K562 (cell line): ENCODE results near the gene YEATS2. TPM values are rescaled to one million over a fixed set of nuclear protein-coding genes. Genes with fewer than 3 reads are reported as not detected.
A peak's percentile ranks its signal among the peaks of the same experiment; 100 is the strongest.
"Not testable (repeated sequence)": the region's sequence is repeated elsewhere in the genome, so short reads cannot be mapped to it uniquely, and the experiment has no call there.

Experiments
- ATAC-seq: fragments of 200-7000 bp; cut with Tn5 transposase; 3 replicates; pipeline ENCODE4 v1.9.1; 2020; ENCODE audit warnings: moderate library complexity
- BruUV-seq: library from RNA; stranded (reverse); fragments of 400-500 nt; replicated peaks from 2 replicates; lab custom pipeline; 2021; lab: Mats Ljungman, UMichigan
- CTCF ChIA-PET: fragments of 300-600 bp; formaldehyde crosslinking; extraction: SDS; loops from one replicate; lab custom pipeline; 2021; ENCODE audit warnings: low intra/inter-chr PET ratio; lab: Yijun Ruan, JAX
- POLR2A ChIA-PET: fragments of 300-600, 350-650 bp; sonication (Branson Sonifier 250); formaldehyde crosslinking; extraction: SDS; loops from one replicate; lab custom pipeline; 2021; ENCODE audit warnings: antibody characterized with exemption, inconsistent platforms; lab: Yijun Ruan, JAX
- DNase-seq, 4 experiments: peaks; one replicate each; pipeline versions ENCODE4 v3.0.0 to v3.0.0-alpha.2; 2011 to 2018; ENCODE audit warnings: low spot score in 3 of 4, mixed read lengths in 3 of 4; ENCODE audit errors: extremely low read depth in 1 of 4
- FAIRE-seq: peaks from 2 replicates; lab custom pipeline; 2011; peaks lifted over from hg19 to GRCh38; lab: Jason Lieb, UNC
- H2AFZ ChIP-seq: 2 replicates; pipeline ENCODE4 v1.6.0; 2011; ENCODE audit warnings: low read depth, low read length, control low read depth, inconsistent platforms
- H3K27ac ChIP-seq: fragments of 200-600 bp; 3 replicates; pipeline ENCODE4 v1.8.0; 2011; ENCODE audit warnings: low read depth, mild to moderate bottlenecking, control low read depth, inconsistent platforms, low read length, moderate library complexity, mixed read lengths; ENCODE audit errors: extremely low read depth
- H3K27me3 ChIP-seq, 2 experiments: fragments of 300-600 bp in 1 of 2; 2 replicates in 1 of 2; 3 replicates in 1 of 2; pipeline versions ENCODE4 v1.6.0 to v1.8.0; 2011; ENCODE audit warnings: inconsistent platforms in 2 of 2, low read length in 2 of 2, mild to moderate bottlenecking in 1 of 2, mixed read lengths in 1 of 2, moderate library complexity in 1 of 2; ENCODE audit not compliant: control insufficient read depth in 2 of 2, insufficient read depth in 2 of 2
- H3K36me3 ChIP-seq: fragments of 300-600 bp; 3 replicates; pipeline ENCODE4 v1.8.0; 2011; ENCODE audit warnings: mild to moderate bottlenecking, low read length, inconsistent platforms; ENCODE audit not compliant: control insufficient read depth, insufficient read depth
- H3K4me1 ChIP-seq, 2 experiments: fragments of 200-600 bp in 1 of 2; replicated peaks in 1 of 2; 2 replicates in 1 of 2; 3 replicates in 1 of 2; pipeline versions ENCODE4 v1.5.1 to v1.8.0; 2011; ENCODE audit warnings: inconsistent platforms in 2 of 2, low read length in 2 of 2, mild to moderate bottlenecking in 1 of 2, mixed read lengths in 1 of 2, moderate library complexity in 1 of 2; ENCODE audit not compliant: control insufficient read depth in 2 of 2, insufficient read depth in 2 of 2
- H3K4me2 ChIP-seq: 2 replicates; pipeline ENCODE4 v1.6.1; 2011; ENCODE audit warnings: low read length, control low read depth, inconsistent platforms, mixed read lengths; ENCODE audit not compliant: insufficient read depth
- H3K4me3 ChIP-seq: fragments of 200-600 bp; sonication (generic), shearing (Covaris generic); 2 replicates; pipeline ENCODE4 v1.5.1; 2016; ENCODE audit warnings: control low read depth, inconsistent platforms
- H3K79me2 ChIP-seq: fragments of 200-600 bp; 3 replicates; pipeline ENCODE4 v1.8.0; 2011; ENCODE audit warnings: low read length, inconsistent platforms; ENCODE audit not compliant: control insufficient read depth, insufficient read depth
- H3K9ac ChIP-seq, 2 experiments: 2 replicates each; pipeline versions ENCODE4 v1.6.0 to v1.6.1; 2011; ENCODE audit warnings: low read depth in 2 of 2, low read length in 2 of 2, control low read depth in 1 of 2, inconsistent platforms in 1 of 2, mild to moderate bottlenecking in 1 of 2, mixed read lengths in 1 of 2; ENCODE audit not compliant: insufficient read depth in 1 of 2
- H3K9me1 ChIP-seq: one replicate; pipeline ENCODE4 v1.6.0; 2011; ENCODE audit warnings: inconsistent platforms, mild to moderate bottlenecking, low read length, moderate library complexity; ENCODE audit not compliant: control insufficient read depth, insufficient read depth
- H3K9me3 ChIP-seq: replicated peaks from 2 replicates; pipeline ENCODE4 v1.5.1; 2011; ENCODE audit warnings: low read depth, low read length, inconsistent platforms; ENCODE audit not compliant: control insufficient read depth, insufficient read depth
- H4K20me1 ChIP-seq: replicated peaks from 2 replicates; pipeline ENCODE4 v1.6.1; 2011; ENCODE audit warnings: low read length, inconsistent platforms, mixed read lengths; ENCODE audit not compliant: control insufficient read depth, insufficient read depth
- C11orf30 ChIP-seq: fragments of 450-650 bp; IDR thresholded peaks from 2 replicates; pipeline ENCODE4 v1.6.1; 2016; ENCODE audit warnings: low read depth, mild to moderate bottlenecking
- CHCHD3 ChIP-seq: fragments of 250-450 bp; sonication (Bioruptor Pico); IDR thresholded peaks from 2 replicates; pipeline ENCODE4 v2.1.2; 2022; ENCODE audit warnings: mild to moderate bottlenecking
- DPF2 ChIP-seq: fragments of 450-650 bp; IDR thresholded peaks from 2 replicates; pipeline ENCODE4 v1.6.1; 2016
- MAFF ChIP-seq: IDR thresholded peaks from 2 replicates; pipeline ENCODE4 v1.6.1; 2012; ENCODE audit warnings: low read length, improper control_type of control experiment
- MAFG ChIP-seq: fragments of 450-650 bp; conservative IDR thresholded peaks from 2 replicates; pipeline ENCODE4 v1.6.1; 2016; ENCODE audit warnings: missing genetic modification characterization, missing compliant biosample characterization
- MAFK ChIP-seq: IDR thresholded peaks from 2 replicates; pipeline ENCODE4 v1.6.1; 2011; ENCODE audit warnings: low read length, improper control_type of control experiment
- MCM3 ChIP-seq: fragments of 450-650 bp; IDR thresholded peaks from 2 replicates; pipeline ENCODE4 v1.6.1; 2016
- NFE2 ChIP-seq: IDR thresholded peaks from 2 replicates; pipeline ENCODE4 v1.6.1; 2014; ENCODE audit warnings: antibody characterized with exemption, low read depth
- NFE2L1 ChIP-seq: fragments of 450-650 bp; IDR thresholded peaks from 2 replicates; pipeline ENCODE4 v1.6.1; 2016; ENCODE audit warnings: missing genetic modification characterization, low read depth, mild to moderate bottlenecking, missing compliant biosample characterization, moderate library complexity, borderline replicate concordance
- PHF21A ChIP-seq: fragments of 450-650 bp; IDR thresholded peaks from 2 replicates; pipeline ENCODE4 v1.6.1; 2017; ENCODE audit warnings: low read depth, borderline replicate concordance
- SIN3B ChIP-seq: fragments of 450-650 bp; IDR thresholded peaks from 2 replicates; pipeline ENCODE4 v1.6.1; 2017; ENCODE audit warnings: low read depth, mild to moderate bottlenecking, moderate library complexity
- SMARCA4 ChIP-seq: fragments of 450-650 bp; IDR thresholded peaks from 2 replicates; pipeline ENCODE4 v1.6.1; 2016
- STAT5A ChIP-seq: IDR thresholded peaks from 2 replicates; pipeline ENCODE4 v1.6.1; 2012; ENCODE audit warnings: low read length, inconsistent platforms, borderline replicate concordance
- THRAP3 ChIP-seq: fragments of 450-650 bp; IDR thresholded peaks from 2 replicates; pipeline ENCODE4 v1.6.1; 2016; ENCODE audit warnings: mild to moderate bottlenecking, inconsistent platforms, borderline replicate concordance
- TRIM24 ChIP-seq, 2 experiments: fragments of 450-650 bp; IDR thresholded peaks; 2 replicates each; pipeline ENCODE4 v1.6.1; 2016
- ZNF316 ChIP-seq: fragments of 450-650 bp; IDR thresholded peaks from 2 replicates; pipeline ENCODE4 v1.6.1; 2016
- WGBS: fragments of 100-300 bp; shearing (Covaris generic); methylation state at CpG from one replicate; pipeline ENCODE4 v1.1.6; 2016; ENCODE audit warnings: low coverage, mixed read lengths; ENCODE audit not compliant: insufficient coverage; ENCODE audit errors: missing lambda C conversion rate; 5-methylcytosine and 5-hydroxymethylcytosine counted together
- in situ Hi-C: fragments of 300-500 bp; cut with MboI; formaldehyde crosslinking; loops from 4 replicates; pipeline ENCODE4 v1.15.0; 2018; ENCODE audit warnings: inconsistent platforms, mixed read lengths
- intact Hi-C: fragments of 100-400 bp; cut with micrococcal nuclease; formaldehyde crosslinking; loops from 2 replicates; pipeline ENCODE4 v1.14.2; 2022
- polyA plus RNA-seq, 8 experiments: library from polyadenylated mRNA; depleted of rRNA in 4 of 8; stranded (reverse) in 5 of 8; unstranded in 3 of 8; fragments of >200 nt; fragmentation: Nextera tagmentation in 2 of 8; fragmentation: Illumina TruSeq in 1 of 8; extraction: Ambion mirVana in 2 of 8; extraction: Trizol in 1 of 8; gene quantifications; 2 replicates each; pipeline versions ENCODE4 v1.2.1 to v1.2.3, GENCODE V29; 2011 to 2014; ENCODE audit warnings: inconsistent platforms in 1 of 8, missing spikeins in 1 of 8
- total RNA-seq, 7 experiments: library from RNA; depleted of rRNA in 6 of 7; stranded (reverse); fragments of >200 nt in 6 of 7; fragmentation: Illumina TruSeq in 2 of 7; extraction: Trizol in 2 of 7; gene quantifications; 2 replicates each; pipeline versions ENCODE4 v1.2.1 to v1.2.3, GENCODE V29; 2011 to 2021; ENCODE audit warnings: low replicate concordance in 1 of 7

Gene YEATS2
- total and polyA plus RNA-seq, 9 of the 15 experiments (the other 6 are each of a cell fraction or from before 2014, with no cell fraction given): 1.8 to 35.2 (median 19.0) TPM

- Histone ChIP-seq H3K4me3 (no peak overlapping the region), H2AFZ (peak overlapping the region; percentile 62; the same call in 1 of the 2 replicates), H3K79me2 (no peaks in the 10 kb centered on the region), H3K27ac (no peak overlapping the region), H3K27me3 (no peaks in the 10 kb centered on the region), H3K4me1 (no peaks in the 10 kb centered on the region; a peak in 1 of 5 replicates), H3K9ac (no peak overlapping the region), H4K20me1 (no peaks in the 10 kb centered on the region), H3K36me3 (no peaks in the 10 kb centered on the region), H3K9me3 (no peaks in the 10 kb centered on the region), H3K4me2 (no peak overlapping the region), H3K9me1 (no peaks in the 10 kb centered on the region)
- CTCF ChIA-PET: no interaction called here
- WGBS: 94% methylated on average over 2 of the region's 3 CpGs
- FAIRE-seq (no peak), ATAC-seq (no peak), DNase-seq (no peak)
- in situ Hi-C loops: no loop called here
- POLR2A ChIA-PET: no interaction called here
- no TSS peak for BruUV-seq
- intact Hi-C loops: no loop called here
- TF ChIP-seq MAFG (tag): peak; percentile 90
- TF ChIP-seq PHF21A: no peak
- no peak for TF ChIP-seq STAT5A
- no peak for TF ChIP-seq CHCHD3
- no peak for TF ChIP-seq MCM3
- TF ChIP-seq DPF2: peak; percentile 28; the same call in 1 of the 2 replicates
- peak; percentile 88 for TF ChIP-seq C11orf30
- no peak for TF ChIP-seq THRAP3
- TF ChIP-seq NFE2L1 (tag): peak; percentile 76
- TF ChIP-seq SMARCA4: peak; percentile 24; the same call in 1 of the 2 replicates
- TF ChIP-seq SIN3B: no peak
- peak; percentile 79 for TF ChIP-seq NFE2
- peak in 1 of 2 experiments; percentile 39; a peak in 1 of 4 replicates for TF ChIP-seq TRIM24 (IDR thresholded peaks at IDR 0.05)
- peak; percentile 80 for TF ChIP-seq MAFF
- TF ChIP-seq MAFK: peak; percentile 74; the same call in 1 of the 2 replicates
- peak; percentile 93 for TF ChIP-seq ZNF316
These were observed 8.7 kb upstream of the YEATS2 start for GRCh38 chr3:183688874-183689273.

- ATAC-seq, intact Hi-C loops, FAIRE-seq, H4K20me1 ChIP-seq, H3K9me3 ChIP-seq, H3K9ac ChIP-seq, H3K27me3 ChIP-seq, H2AFZ ChIP-seq, CTCF ChIA-PET, H3K27ac ChIP-seq, in situ Hi-C loops, DNase-seq, H3K36me3 ChIP-seq, POLR2A ChIA-PET, H3K9me1 ChIP-seq, H3K4me2 ChIP-seq, BruUV-seq, H3K4me3 ChIP-seq, H3K79me2 ChIP-seq, H3K4me1 ChIP-seq: not testable (repeated sequence)
- WGBS: 72% methylated on average over 5 of the region's 5 CpGs
These were observed 8.0 kb upstream of the YEATS2 start for GRCh38 chr3:183689621-183690020.
